ENCODE data around the gene FUOM.

GRCh38 chr10:133359972-133360610 is 2.3 kb upstream of the FUOM start:
- TF ChIP-seq EZH2phosphoT487 (IDR thresholded peaks at IDR 0.05; ENCODE audit: borderline replicate concordance, low read depth, low read length) (no peak), CTCF (conservative IDR thresholded peaks at IDR 0.05; ENCODE audit: low read length) (no peak)

All from OCI-LY7 (cell line).